ENCODE results near the gene BCORL1.

The BCORL1 gene

GRCh38 chrX:130072345-130072740, 89.9 kb downstream of the BCORL1 start:
- no peak for DNase-seq

DNA sequence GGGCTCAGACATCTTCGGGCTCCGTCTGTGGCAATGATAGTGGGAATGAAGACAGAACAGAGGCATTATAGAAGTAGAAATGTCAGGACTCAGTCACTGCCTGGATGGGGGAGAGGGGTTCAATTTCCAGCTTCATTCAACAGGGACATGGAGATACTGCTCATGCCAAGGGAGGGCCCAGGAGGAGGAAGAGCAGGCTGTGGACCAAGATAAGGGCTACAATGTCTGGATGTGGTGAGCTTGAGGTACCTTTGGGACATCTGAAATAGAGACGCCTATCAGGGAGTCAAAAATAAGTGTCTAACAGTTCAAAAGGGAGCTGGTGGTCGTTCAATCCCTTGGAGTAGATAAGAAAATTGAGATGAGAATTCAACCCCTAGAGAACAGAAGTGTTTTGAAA, 93.3 kb downstream of the BCORL1 start:
- no peak for DNase-seq

DNA sequence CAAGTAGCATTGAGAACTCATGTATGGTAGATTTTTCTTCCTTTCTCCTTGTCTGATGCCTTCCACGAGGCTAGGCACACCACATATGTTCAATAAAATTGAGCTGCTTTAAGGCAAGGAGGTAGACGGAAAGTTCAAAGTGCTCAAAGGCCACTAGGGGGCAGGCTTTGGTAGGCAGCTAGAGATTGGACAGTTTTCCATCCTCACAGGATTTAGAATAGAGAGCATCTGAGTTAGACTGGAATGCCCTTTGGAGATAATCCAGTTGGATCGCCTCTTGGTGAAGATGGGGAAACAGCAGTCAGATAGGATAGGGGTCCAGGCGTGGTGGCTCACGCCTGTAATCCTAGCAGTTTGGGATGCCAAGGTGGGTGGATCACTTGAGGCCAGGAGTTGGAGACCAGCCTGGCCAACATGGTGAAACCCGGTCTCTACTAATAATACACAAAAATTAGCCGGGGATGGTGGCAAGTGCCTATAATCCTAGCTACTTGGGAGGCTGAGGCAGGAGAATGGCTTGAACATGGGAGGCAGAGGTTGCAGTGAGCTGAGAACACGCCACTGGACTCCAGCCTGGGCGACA, 97.5 kb downstream of the BCORL1 start:
- no peak for DNase-seq

- DNase-seq = no peak
These were observed 98.4 kb downstream of the BCORL1 start for GRCh38 chrX:130080791-130081367.

DNA sequence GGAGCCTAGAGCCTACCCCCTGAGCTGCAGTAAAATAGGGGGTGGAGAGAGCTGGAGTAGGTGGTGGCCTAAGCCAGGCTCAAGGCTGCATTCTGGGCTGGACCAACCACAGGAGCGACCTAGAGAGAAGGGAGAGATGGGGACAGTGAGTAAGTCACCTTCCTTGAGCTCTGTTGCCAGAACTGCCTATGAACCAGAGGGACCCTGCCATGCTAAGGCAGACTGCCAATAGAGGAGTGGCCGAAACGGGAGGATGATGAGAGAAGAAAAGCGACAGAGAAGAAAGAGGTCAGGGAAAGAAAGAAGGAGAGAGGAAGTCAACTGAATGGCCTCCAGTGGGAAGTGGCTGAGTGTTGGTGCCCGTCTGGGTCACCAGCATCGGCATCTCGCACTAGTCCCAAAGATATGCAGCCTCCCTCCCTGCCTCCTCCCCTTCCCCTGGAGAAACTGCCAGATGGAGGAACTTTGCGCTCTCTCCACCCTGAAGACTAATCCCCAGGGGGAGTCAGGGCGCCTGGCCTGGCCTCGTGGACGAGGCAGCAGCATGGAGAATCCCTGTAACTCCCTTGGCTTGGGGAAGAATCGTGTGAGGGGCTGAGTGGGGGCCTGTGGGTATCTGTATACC, 99.1 kb downstream of the BCORL1 start:
- no peak for DNase-seq

GRCh38 chrX:130082244-130083106, 100.0 kb downstream of the BCORL1 start:
- no peak for DNase-seq

GRCh38 chrX:130083107-130083490, 100.7 kb downstream of the BCORL1 start:
- DNase-seq = no peak

- DNase-seq = no peak
These were observed 101.4 kb downstream of the BCORL1 start for GRCh38 chrX:130083656-130084382.

DNA sequence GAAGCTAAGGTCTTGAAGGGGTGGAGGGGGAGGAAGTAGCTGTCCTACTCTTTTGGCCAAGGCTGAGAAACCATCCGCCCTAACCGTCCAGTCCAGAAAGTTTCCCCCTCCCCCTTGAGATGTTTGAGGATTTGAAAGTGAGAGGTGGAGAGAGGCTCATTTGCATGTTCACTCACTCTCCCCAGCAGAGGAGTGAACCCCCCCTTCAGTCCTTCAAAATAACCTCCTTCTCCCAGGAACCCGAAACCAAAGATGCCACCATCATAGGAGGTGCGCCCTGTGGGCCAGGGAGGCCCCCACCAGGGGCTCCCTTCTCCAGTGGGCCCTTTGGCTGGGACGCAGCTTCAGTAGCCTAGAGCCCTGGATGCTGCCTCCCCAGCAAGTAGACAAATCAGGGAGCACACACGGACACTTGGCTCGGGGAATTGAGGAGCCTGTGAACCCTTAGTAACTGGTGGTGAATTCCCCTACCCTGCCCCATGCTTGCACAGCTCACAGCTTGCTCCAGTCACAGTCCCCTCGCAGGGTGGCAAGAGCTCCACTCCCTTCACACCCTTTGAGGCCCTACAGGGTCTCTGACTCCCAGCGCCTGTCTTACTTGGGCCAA, 102.3 kb downstream of the BCORL1 start:
- no peak for DNase-seq

GRCh38 chrX:130085551-130086446, 103.4 kb downstream of the BCORL1 start:
- no peak for DNase-seq

GRCh38 chrX:130086447-130087206, 104.2 kb downstream of the BCORL1 start:
- DNase-seq = no peak

DNA sequence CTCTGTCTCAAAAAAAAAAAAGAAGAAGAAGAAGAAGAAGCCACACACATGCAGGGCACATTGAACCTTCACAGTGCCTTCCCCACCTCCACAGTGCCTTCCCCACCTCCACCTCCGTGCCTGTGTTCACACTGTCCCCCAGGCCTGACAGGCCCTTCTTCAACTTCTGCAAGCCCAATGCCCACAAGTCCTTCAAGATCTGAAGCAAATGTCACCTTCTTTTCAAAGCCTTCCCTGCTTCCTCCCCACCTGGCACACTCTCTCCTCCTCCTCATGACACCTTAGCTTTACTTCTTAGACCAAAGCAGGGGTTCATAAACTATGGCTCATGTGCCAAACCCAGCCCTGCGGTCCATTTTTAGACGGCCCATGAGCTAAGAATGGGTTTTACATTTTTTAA, 107.9 kb downstream of the BCORL1 start:
- no peak for DNase-seq

GRCh38 chrX:130091980-130092522, 109.6 kb downstream of the BCORL1 start:
- no peak for DNase-seq

- DNase-seq = no peak
These were observed 110.8 kb downstream of the BCORL1 start for GRCh38 chrX:130093271-130093670.

GRCh38 chrX:130094696-130095095, 112.3 kb downstream of the BCORL1 start:
- peak; percentile 14 for DNase-seq

DNA sequence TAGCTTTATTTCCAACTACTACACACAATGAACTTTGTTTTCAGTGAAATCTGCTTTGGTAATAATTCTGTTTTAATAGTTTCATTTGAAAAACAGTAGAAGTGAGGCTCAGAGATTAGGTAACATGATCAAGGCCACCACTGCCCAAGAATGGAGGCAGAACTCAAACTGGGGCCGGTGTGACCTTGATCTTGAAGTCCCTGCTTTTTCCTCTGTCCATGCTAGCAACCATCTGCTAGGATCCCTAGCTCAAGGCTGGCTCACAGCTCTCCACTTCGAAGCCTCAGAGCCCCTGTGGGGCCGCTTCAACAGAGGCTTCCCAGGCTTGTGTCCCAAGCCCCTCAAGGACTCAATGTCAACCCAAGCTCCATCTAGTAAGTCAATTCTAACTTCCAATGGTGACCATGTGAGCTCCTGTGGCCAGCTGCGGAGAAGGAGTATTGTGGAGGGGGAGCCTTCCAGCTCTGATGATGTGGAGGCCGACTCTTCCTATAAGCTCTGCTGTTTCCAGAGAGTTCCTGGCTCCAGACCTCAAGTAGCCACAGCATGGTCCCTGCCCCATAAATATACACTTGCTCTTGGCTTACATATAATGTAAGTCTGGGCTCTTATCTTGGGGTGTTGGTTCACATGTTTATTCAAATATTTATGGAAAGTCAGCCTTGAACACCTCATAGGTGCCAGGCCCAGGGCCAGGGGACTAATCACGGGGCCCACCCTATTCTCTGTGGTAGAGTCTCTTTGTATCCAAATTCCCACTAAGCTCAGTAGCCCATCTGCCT, 113.0 kb downstream of the BCORL1 start:
- no peak for DNase-seq

DNA sequence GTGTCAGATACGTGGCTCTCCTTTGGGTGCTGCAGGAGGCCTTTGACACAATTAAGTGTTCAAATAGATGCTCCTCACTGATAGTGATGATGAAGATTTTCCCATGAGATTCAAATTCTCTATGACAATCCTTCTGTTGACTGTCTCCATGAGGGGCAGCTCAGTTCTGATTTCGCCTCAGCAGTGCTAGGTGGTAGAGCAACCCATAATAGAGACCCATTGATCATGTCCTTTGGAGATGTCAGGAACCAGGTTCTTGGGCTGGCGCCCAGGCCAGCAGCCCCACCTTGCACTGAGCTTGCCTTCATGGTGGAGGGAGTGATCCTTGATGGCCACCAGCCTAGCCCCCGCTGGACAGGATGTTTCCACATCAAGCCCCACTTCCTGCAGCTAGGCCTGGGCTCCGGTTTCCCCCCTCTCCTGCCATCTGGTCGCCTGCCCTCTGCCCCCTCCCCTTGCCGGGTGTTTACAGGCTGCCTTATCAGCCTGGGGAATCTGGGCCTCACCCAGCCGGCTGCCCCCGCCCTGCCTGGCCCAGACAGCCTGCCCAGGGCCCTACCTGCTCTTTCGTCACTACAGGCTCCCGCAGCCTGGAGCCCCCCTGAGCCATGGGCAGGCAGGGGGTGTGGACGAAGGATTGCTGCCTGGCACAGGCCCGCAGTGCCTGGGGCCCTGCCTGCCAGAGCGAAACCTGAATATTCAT, 115.2 kb downstream of the BCORL1 start:
- no peak for DNase-seq

DNA sequence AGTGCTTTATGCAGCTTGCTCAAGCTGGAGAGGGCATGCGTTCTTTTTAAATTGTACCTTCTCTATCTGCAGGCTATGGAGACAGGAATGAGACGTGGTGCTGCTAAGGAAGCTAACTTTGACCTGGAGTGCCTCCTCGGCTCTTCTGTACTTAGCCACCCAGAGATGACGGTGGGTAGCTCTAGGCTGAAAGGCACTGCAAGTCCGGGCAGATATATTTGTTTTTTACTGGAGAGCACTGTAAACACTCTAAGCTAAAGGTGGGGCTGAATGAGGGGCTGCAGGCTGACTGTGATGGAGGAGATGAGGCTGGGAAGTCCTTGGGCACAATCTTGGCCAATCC, 115.7 kb downstream of the BCORL1 start:
- DNase-seq = no peak

DNA sequence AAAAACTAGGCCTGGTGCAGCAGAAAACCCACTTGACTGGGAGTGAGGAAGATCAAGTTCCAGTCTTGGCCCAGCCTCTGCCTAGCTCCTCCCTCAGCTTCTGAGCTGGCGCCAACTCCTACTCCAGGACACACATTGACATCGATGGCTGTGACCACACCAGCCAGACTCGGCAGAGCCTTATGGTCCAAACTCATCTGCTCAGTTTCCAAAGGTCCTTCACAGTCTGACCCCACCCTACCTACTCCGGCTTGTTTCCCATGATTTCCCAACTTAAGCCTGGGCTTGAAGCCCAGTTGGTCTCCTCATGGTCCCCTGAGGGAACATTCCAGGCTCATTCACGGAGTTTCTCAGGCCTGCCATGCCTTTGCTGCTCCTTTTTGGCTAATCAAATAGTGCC, 117.7 kb downstream of the BCORL1 start:
- DNase-seq = no peak
